Stimulated activated CD4-positive, alpha-beta T cell treated with anti-CD3 and anti-CD28 coated beads, Interleukin-4, amount 100 ng/mL, for 4 hours (primary cell): ENCODE measurements around the gene VSTM4.

Experiments
- DNase-seq, 2 experiments: peaks; one replicate each; pipeline ENCODE4 v3.0.0-alpha.2; 2020

VSTM4 gene

DNA sequence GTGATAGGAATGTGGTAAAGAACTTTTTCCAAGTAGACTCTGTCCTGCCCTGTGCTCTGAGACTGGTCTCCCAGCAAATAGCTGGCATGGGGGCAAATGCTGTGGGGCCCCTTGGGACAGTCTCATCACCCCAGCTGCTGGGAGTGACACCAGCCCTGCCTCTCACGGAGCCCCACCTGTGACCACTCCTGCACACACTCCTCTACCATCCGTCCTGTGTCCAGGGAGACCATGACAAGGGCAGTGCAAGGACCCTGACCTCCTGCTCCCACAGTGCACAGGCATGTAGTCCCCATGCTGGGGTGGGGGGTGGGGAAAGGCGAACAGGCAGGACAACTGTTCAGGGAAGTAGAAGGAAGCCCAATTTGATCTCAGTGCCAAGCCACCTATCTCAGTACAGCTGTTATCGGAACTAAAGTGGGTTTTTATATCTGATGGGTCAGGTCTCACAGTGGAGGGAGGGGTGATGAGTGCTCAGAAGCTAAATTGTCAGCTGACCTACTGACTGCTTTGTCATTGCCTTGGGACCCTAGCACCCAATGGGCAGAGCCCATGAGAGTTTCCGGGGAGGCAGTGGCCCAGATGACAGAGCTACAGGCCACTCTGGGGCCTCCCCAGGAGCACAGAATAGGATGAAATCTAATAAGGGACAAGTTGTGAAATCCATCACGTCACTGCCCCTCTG lies 24.5 kb downstream of the VSTM4 start:
- DNase-seq, result no peak

DNA sequence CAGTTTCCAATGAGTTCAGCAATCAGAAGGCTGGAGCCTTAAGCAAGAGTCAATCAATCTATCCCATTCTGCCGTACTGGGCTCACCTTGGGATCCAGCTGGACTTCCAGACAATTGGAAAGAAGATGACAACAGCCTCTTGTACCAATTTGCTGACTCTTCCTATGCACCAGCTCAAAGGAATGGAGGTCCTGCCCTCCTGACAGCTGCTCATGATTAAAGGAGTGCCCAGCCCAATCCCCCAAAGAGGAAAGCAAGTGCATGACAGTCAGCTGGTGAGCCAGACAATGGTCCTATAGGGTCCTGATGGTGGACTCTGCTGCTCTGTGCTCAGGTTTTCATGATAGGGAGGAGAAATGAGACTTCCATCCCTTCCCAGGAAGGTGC lies 25.1 kb downstream of the VSTM4 start:
- DNase-seq, result no peak

DNA sequence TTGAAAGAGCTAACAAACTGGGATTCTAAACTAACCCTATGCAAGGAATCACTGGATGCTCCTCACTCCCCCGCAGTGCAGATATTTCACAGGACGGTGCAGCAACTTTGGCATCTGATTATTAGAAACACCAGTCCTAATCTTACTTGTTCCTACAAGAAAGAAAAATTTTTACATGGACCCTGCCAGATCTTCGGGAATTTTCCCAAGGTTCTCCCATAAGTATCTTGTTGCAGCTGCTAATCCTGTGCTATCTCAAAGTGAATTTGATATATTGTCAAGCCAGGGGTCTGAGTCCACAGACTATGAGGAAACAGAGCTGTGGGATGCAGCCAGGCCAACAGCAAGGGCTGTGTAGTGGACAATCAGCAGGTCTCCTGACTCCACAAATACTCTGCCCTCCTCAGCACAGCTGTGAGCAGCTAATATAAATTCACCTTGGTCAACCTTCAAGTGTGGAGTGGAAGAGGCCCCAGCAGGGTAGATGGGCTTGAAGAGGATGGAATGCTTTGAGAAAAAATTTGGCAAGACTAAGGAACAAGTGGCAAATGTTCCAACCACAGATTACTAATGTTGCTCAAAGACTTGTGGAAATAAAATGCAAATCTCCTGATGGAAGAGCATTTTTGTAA lies 25.6 kb downstream of the VSTM4 start:
- DNase-seq, result no peak

DNA sequence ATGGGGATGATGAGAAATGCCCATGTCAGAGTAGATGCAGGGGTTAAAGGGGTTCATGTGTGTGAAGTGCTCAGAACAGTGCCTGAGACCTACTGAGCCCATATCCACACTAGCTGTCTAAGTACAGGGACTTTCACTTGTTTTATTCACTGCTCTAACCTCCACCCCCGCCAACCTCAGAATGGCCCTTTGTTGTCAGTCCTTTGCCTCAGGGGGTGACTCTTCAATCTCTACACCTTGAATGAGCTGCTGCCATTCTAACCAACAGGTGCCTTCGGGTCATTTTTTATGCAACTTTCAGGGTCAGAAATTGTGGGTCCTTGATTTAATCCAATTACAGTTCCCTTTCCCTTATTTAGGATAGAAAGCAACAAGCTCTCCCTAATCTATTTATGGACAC lies 26.2 kb downstream of the VSTM4 start:
- no peak for DNase-seq

DNA sequence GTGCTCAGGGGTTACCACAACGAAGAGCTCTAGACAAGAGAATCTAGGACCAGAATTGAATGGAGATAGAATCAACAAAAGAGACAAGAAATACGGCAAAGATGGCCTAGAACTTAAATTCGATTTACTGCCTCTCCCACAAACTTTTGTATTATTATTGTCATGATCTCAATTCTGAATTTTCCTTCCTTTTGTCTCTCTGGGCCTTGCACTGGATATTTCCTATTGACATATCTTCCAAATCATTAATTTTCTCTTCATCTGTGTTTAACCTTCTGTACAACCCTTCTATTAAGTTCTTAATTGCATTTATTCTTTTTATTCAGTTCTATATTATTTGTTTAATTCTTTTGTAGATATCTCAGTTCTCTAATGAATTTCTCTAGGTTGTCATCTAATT lies 28.4 kb downstream of the VSTM4 start:
- no peak for DNase-seq

DNA sequence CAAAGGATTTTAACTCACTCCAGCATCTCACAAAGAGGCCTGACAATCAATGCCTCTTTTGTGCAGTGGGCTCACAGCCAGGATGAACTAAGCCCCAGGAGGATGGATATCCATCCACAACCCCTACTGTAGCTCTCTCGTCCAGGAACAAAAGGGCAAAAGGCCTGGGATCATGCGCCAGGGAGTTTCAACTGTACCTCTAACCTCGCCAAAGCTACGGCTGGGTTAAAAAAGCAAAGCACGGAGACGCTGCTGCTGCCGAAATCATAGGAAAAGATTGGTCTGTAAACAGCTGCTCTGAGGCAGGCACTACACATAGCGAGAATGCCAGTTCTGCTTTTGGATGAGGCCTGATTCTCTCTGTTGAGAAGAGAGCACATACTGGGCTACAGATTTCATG lies 32.1 kb downstream of the VSTM4 start:
- no peak for DNase-seq

DNA sequence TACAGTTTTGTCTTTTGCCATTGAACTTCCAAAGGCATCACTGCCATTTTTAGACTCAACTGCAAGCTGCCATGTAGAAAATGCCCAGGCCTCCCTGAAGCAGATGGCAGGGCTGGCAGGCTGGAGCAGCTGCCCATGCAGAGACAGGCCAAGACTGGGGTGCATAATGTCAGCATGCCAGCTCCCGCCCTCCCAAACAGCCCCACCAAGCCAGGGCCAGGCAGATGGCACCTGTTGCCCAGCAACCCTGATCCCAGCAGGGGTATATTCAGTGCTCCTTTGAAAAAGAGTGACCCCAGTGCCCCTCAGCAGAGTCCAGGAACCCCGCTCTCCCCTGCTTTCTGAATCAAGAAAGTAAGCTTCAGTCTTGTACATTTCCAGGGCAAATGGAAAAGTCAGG lies 32.6 kb downstream of the VSTM4 start:
- no peak for DNase-seq

DNA sequence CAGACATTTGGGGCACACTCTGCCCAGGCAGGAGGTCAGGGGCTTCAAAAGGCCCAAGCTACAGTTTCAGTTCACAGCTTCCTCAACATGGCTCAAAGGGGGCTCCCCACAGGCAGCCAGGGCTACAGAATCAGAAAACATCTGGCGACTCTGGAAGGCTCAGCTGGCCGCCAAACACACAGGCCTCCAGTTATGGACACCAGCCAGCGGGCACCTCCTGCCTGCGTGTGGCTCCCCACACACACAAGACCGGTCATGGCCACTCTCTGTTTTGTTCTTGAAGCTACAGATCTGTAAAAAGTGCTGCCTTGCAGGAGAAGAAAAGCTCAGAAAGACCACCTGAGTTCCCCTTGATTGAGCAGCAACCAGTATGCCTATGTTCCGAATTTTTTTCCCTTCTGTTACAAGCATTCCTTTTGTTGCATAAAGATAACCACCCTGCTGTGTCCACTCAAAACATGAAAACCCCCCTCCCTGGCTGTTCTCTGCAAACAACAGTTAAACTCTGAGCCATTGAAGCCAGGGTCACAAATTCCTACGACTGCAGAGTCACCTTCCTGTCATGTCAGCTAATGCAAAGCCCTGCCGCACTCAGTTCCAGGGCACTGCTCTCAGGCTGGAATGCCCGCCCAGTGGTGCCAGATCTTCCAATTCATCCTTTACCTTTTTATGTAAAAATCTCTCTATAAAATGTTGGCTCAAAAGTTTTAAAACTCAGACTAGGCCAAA lies 33.6 kb downstream of the VSTM4 start:
- no peak for DNase-seq

DNA sequence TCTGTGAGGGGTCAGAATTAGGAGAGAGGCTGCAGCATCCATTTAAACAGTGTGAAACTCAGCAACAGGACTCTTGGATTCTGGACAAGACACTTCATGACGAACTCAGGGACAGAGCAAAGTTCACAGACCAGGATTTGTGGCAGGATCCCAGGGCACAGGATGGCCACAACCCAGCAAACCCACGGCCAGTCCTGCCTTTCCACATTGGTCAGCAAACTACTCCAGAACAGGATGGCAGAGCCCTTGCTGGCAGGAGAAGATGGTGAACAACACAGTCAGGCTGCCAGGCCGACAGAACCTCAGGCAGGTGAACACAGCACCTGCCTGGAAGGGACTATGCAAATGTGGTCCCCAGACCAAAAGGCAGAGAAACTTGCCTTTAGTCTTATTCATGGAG lies 34.4 kb downstream of the VSTM4 start:
- DNase-seq, result no peak

DNA sequence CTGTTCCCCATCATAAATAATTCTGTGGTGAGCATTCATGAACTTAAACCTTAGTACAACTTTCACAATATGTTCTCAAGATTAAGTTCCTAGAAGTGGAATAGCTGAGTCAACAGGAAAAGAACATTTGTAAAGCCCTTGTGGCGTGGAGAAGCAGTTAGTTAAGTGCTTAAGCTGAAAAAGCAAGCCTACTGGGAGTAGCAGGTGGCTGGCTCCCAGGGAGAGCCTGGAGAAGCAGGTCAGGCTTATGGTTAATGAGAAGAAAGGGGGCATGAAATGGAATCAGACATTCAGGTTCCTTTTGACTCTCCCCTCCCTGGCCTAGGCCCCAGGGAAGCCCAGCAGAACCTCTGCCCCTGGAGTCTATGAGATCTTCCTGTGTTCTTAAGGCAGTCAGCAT lies 35.3 kb downstream of the VSTM4 start:
- no peak for DNase-seq

DNA sequence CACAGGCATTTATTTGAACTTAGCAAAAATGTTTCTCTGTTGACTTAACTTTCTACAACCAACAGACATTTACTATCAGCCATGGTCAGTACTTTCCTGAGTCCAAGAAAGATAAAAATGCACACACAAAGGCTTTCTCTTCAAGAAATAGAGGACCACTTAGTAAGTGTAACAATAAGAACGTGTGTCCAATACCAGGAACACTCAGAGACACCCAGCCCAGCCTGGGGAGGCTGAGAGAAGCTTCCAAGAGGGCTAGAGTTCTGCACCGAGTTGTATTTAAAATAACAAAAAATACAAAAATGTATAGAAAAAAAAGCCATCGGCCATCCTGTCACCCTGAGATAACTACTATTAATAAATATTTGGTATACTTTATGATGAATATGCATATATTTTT lies 35.8 kb downstream of the VSTM4 start:
- no peak for DNase-seq

DNA sequence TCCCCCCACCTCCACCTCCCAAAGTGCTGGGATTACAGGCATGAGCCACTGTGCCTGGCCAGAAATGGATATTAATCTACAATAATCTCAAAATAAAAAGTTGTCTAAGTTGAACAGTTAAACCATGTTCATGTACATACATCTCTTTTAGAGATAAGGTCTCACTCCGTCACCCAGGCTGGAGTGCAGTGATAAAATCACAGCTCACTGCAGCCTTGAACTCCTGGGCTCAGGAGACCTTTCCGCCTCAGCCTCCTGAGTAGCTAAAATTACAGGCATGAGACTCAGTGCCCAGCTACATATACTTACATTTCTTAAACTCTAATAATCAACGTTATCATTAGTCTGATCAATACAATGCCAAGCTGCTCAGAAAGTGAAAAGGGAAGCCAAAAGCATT lies 36.2 kb downstream of the VSTM4 start:
- no peak for DNase-seq

DNA sequence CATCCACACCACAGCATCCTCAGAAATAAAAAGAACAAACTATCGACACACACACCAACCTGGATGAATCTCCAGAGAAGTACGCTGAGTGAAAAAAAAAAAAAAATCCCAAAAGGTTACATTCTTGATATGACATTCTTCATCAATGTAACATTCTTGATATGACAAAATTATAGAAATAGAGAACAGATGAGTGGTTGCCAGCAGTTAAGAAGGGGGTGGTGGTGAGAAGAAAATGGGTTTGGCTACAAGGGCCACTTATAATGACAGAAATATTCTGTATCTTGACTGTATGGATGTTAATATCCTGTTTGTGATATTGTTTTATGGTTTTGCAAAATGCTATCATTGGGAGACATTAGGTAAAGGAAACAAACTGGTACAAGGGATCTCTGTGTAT lies 36.9 kb downstream of the VSTM4 start:
- no peak for DNase-seq

DNA sequence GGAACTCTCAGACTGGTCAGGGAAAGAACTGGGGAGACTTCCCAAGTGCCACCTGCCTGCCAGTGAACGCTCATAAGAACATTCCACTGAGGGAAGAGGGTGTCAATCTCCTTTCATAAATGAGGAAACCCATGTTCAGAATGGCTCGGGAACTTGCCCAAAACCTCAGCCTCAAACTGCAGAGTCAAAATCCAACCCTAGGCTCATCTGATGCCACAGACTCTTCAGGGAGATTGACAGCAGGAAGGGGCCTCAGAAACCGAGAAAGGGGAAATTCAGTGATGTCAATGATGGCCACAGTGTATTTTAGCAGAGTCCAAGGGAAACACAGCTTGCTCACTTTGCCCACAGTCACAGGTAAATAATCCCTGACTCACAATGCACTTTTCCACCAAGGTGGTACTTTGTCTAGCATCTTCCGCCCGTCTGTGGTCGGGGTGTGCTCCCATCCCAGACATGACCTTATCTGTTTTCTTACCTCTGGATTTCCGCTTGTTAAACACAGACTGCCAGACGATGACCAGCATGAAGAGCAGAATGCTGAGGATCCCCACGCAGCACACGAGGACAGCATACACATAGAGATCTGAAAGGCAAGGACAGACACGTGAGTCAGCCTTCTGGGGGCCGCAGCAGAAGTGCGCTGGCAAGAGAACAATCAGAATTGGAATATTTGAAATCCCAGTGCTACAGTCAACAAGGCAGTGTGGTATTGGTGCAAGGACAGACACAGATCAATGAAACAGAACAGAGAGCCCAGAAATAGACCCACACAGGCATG lies 38.4 kb downstream of the VSTM4 start:
- DNase-seq, result no peak

DNA sequence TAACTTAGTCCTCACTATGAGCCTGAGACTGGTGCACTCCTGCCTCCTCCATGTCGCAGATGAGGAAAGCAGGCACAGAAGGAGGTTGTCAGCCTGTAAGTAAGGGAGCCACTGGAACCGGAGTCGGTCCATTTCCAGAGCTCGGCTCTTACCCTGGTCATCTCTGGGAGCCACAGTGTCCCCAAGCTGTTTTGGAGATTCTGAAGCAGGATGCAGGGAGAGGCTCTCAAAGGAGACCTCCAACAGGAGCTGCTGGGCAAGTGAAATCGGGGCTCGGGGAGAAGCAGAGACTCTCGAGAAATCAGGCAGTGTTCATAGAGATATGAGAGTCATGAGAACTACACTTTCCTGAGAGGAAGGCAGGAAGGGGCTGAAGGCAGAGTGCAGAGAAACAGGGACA lies 39.0 kb downstream of the VSTM4 start:
- DNase-seq, result no peak

DNA sequence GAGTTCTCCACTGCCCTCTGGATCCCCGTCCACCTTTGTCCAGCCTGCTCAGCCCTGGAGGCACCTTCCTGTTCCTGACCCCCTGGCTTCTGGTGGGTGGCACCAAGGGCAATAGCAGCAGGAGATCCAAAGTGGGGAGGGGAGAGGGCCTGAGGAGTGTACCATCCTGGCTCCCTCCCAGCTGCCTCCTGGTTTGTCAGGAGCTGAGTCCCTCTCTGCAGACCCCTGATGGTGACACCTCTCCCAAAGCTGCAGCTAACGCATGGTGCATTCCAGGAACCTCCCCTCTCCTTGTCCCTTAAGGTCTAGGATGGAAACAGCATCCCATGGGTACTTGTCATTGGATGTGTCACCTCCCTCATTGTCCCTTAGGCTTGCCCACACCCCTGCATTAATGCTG lies 39.6 kb downstream of the VSTM4 start:
- no peak for DNase-seq

DNA sequence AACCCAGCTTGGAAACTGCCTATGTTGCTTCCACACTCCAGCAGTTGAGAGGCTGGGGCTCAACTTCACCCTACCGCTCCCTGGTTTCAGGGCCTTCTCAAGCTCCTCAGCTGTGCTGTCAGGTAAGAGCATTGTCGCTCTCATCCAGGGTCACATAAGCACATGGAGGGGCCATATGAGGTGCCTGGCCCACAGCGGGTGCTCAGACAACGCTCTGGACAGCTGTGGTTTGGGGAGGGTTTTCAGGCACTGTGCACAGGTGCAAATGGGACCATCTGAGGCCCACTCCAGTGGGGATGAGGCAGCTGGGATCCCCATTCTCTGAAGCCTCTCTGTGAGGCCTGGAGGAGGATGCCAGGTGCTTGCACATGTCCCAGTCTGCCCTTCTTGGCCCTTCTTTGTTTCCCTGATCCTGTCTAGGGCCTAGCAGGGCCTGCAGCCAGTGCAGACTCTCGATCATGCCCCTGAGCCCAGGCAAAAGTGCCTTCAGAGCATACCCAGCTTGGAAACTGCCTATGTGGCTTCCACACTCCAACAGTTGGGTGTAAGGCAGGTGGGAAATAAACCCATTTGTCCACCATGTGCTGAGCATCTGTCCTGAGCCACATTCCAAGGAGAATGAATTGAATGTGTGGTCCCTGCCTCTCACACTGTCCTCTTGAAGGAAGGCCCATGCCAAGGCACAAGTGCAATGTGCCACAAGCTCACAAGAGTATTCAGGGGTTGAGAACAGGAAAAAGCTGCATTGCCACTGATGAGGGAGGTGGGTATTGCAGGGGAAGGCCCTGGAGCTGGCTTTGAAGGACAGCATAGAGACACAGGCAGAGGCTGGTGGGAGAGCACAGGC lies 40.3 kb downstream of the VSTM4 start:
- DNase-seq, result no peak

DNA sequence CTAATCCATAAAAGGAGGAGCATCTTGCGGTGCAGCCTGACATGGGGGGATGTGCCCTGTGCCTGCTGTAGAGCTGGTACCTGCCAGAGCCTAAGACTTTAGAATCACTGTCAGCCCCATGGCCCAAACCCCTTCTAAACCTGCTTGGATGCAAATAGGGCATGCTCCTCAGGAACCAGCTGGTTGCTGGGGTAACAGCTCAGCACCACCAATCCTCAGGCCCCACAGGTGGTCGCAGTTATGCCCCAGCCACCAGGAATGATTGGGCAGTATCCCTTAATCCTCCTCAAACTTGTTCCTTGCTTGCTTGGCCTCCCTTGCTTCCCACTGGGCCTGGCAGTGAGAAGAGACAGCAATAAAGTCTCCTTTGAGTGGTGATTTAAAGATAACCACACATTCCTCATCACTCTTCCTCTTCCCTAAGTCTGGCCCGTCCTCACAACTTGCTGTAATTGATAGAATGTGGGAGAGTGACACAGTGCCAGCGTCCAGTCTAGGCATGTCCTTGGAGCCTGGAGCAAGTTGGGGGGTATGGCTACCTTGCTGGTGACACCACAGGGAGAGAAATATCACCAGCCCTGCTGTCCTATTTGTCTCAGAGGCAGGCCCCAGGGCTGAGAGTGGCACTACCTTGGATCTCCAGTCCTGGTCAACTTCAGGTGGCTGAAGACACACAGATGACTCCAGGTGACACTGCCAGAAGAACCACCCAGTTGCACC lies 43.0 kb downstream of the VSTM4 start:
- DNase-seq, result no peak

DNA sequence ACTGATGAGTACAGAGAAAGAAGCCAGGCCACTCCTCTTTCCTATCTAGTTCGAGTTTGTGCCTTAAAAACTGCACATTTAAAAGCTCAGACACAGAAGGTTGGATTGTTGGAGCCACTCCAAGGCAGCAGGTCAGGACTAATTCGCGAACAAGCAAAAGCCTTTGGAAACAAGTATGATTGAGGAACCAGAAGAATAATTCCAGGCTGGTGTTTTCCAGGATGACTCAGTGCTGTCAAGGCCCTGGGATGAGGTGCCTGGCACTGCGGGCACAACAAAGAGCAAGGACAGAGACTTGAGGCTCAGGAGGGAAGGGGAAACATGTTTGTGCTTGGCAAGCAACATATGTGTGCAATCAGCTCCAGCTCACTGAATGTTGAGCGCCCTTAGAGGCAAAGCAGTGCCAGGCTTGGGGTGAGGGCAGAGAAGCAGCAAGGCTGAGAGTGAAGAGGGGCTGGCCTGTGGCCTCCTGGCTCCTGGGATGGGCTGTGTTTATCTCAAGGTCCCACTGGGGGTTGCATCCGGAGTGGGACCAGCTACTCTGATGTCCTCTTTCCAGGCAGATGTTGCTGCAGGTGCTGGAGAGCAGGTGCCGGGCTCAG lies 44.1 kb downstream of the VSTM4 start:
- DNase-seq, result no peak

DNA sequence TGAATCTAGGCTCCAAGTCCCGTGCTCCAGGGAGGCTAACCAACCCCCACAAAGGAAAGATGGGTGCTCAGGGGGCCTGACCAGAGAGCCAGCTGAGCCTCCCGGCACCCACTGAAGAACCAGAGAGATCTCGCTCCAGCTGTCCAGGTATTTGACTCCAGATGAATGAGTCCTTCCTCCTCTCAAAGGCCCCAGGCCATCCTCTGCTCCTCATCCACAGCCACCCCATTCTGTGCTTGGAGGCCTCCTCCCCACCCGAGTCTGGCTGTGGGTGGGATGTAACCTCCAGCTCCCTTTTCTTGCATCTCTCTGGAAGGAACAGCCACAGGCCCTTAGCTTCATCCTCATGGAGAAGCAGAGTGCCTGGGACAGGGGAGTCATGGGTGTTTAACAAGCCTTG lies 44.6 kb downstream of the VSTM4 start:
- no peak for DNase-seq

DNA sequence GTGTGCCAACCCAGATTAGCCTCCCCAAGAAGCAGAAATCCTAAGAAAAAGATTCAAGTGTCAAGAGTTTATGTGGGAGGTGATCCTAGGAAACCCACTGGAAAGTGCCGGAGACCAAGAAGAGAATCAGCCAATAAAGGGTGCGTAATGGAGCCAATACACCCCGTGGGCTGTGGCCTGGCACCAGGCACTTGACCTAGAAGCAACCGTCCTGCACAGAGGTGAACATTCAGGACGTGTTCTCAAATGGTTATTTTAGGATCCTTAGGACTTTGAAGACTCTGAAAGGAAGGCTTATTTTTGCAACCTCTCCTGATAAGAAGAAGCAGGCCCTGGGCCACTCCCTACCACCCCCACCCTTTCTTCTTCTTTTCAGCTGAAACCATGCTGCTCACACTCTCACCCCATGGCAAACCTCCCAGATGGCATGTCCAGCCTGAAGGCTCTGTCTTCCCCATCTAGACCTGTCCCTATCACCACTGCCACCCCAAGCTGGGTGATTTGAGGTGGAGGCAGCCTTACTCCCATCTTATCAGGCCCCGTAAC lies 46.6 kb downstream of the VSTM4 start:
- DNase-seq, result no peak
